SJCRH30 (cell line): ENCODE measurements around the gene UBASH3B. TPM values are rescaled to one million over a fixed set of nuclear protein-coding genes. Genes with fewer than 3 reads are reported as not detected.
A peak's percentile ranks its signal among the peaks of the same experiment; 100 is the strongest.

Experiments used
- DNase-seq, 2 experiments: peaks; one replicate each; pipeline ENCODE4 v3.0.0-alpha.2; 2015 to 2020
- H3K27ac ChIP-seq: fragments of 250-450 bp; sonication (Bioruptor Pico); 2 replicates; pipeline ENCODE4 v1.5.1; 2020; ENCODE audit warnings: mild to moderate bottlenecking, moderate library complexity
- H3K27me3 ChIP-seq: fragments of 250-450 bp; sonication (Bioruptor Pico); 2 replicates; pipeline ENCODE4 v1.5.1; 2020; ENCODE audit warnings: mild to moderate bottlenecking, moderate library complexity
- H3K36me3 ChIP-seq: fragments of 250-450 bp; sonication (Bioruptor Pico); 2 replicates; pipeline ENCODE4 v1.5.1; 2020; ENCODE audit warnings: mild to moderate bottlenecking, moderate library complexity
- H3K4me1 ChIP-seq: fragments of 250-450 bp; sonication (Bioruptor Pico); 2 replicates; pipeline ENCODE4 v1.5.1; 2020; ENCODE audit warnings: mild to moderate bottlenecking, moderate library complexity
- H3K4me3 ChIP-seq: fragments of 250-450 bp; sonication (Bioruptor Pico); 2 replicates; pipeline ENCODE4 v1.5.1; 2020; ENCODE audit warnings: mild to moderate bottlenecking, moderate library complexity
- H3K9me3 ChIP-seq: fragments of 250-450 bp; sonication (Bioruptor Pico); replicated peaks from 2 replicates; pipeline ENCODE4 v1.5.1; 2020; ENCODE audit warnings: mild to moderate bottlenecking, moderate library complexity
- total RNA-seq: library from RNA; depleted of rRNA; stranded (reverse); fragments of >200 nt; shearing (Covaris generic); gene quantifications from 2 replicates; pipeline ENCODE4 v1.2.3, GENCODE V29; 2014

Gene UBASH3B
- total RNA-seq, 1 experiment from 2014 or later = 0.38 TPM

- no peaks in the 10 kb centered on the region for H3K36me3 ChIP-seq
- no peaks in the 10 kb centered on the region for H3K4me1 ChIP-seq
- H3K4me3 ChIP-seq = no peak overlapping the region
- DNase-seq = no peak
- H3K27me3 ChIP-seq = no peaks in the 10 kb centered on the region
- no peaks in the 10 kb centered on the region for H3K9me3 ChIP-seq
- H3K27ac ChIP-seq = no peak overlapping the region
These were observed 136.3 kb downstream of the UBASH3B start for GRCh38 chr11:122791836-122792235.

DNA sequence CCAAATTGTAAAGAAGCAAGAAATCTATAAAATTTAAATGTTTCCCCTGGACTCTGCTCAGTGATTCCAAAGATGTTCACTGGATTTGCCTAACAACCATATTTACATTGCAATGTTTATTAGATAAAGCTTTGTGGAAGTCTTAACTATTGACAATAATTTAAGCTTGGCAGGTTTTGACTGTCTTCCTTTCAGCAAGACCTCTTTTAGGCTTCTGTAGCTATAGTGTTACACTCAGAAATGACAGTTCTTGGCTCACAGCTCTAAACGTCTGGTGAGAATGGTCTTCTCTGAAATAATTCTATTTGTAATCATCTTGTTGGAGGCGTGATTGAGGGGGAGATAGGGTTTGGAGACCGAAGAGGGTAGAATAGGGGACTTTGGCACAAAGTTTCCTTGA lies 138.0 kb downstream of the UBASH3B start:
- no peak overlapping the region for H3K27ac ChIP-seq
- no peaks in the 10 kb centered on the region for H3K4me1 ChIP-seq
- no peak for DNase-seq
- H3K4me3 ChIP-seq = no peak overlapping the region
- H3K36me3 ChIP-seq = no peaks in the 10 kb centered on the region
- no peaks in the 10 kb centered on the region for H3K27me3 ChIP-seq
- H3K9me3 ChIP-seq = no peaks in the 10 kb centered on the region

GRCh38 chr11:122795307-122795706 lies 139.8 kb downstream of the UBASH3B start:
- Histone ChIP-seq H3K36me3 (no peaks in the 10 kb centered on the region), H3K9me3 (no peaks in the 10 kb centered on the region), H3K27me3 (no peaks in the 10 kb centered on the region), H3K4me1 (no peaks in the 10 kb centered on the region), H3K27ac (no peak overlapping the region), H3K4me3 (no peak overlapping the region)
- DNase-seq = no peak

DNA sequence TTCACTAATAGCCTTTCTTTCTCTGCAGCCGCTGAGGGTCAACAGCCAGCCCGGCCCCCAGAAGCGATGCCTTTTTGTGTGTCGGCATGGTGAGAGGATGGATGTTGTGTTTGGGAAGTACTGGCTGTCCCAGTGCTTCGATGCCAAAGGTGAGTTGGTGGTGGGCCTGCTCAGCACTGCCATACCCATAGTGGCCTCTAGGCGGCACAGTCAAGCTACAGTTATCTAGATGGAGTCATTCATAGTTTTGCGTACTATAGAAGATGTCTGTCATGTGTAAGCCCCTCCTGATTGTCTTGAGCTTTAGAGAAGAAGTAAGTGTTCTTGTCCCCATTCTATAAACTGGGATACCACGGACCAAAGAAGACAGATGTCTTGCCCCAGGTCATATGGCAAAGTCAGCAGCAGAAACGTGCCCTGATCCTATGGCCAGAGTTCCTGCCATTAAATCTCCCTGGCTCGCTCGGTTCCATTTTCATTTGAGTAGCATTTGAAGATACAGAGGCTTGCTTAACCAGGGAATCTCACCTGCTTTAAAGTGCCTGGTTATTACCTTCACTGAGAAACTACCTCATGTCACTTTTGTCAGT lies 140.7 kb downstream of the UBASH3B start:
- no peaks in the 10 kb centered on the region for H3K36me3 ChIP-seq
- no peaks in the 10 kb centered on the region for H3K27me3 ChIP-seq
- H3K27ac ChIP-seq = no peak overlapping the region
- no peaks in the 10 kb centered on the region for H3K9me3 ChIP-seq
- H3K4me1 ChIP-seq = no peaks in the 10 kb centered on the region
- peak; percentile 19 to 58 for DNase-seq
- H3K4me3 ChIP-seq = no peak overlapping the region

GRCh38 chr11:122797651-122798050 lies 142.1 kb downstream of the UBASH3B start:
- H3K9me3 ChIP-seq = no peaks in the 10 kb centered on the region
- no peaks in the 10 kb centered on the region for H3K36me3 ChIP-seq
- no peaks in the 10 kb centered on the region for H3K27me3 ChIP-seq
- no peak overlapping the region for H3K4me3 ChIP-seq
- H3K27ac ChIP-seq = no peak overlapping the region
- DNase-seq = no peak
- no peaks in the 10 kb centered on the region for H3K4me1 ChIP-seq

GRCh38 chr11:122799406-122800105 lies 144.0 kb downstream of the UBASH3B start:
- Histone ChIP-seq H3K4me3 (no peak overlapping the region), H3K27me3 (no peaks in the 10 kb centered on the region), H3K27ac (no peak overlapping the region), H3K4me1 (no peaks in the 10 kb centered on the region), H3K9me3 (no peaks in the 10 kb centered on the region), H3K36me3 (no peaks in the 10 kb centered on the region)
- DNase-seq = no peak

GRCh38 chr11:122802876-122803275 lies 147.4 kb downstream of the UBASH3B start:
- no peak overlapping the region for H3K27ac ChIP-seq
- no peaks in the 10 kb centered on the region for H3K36me3 ChIP-seq
- H3K4me1 ChIP-seq = no peaks in the 10 kb centered on the region
- no peak for DNase-seq
- H3K27me3 ChIP-seq = no peaks in the 10 kb centered on the region
- H3K4me3 ChIP-seq = no peak overlapping the region
- H3K9me3 ChIP-seq = no peaks in the 10 kb centered on the region

GRCh38 chr11:122803306-122803705 lies 147.8 kb downstream of the UBASH3B start:
- no peak overlapping the region for H3K27ac ChIP-seq
- no peaks in the 10 kb centered on the region for H3K9me3 ChIP-seq
- no peaks in the 10 kb centered on the region for H3K36me3 ChIP-seq
- no peaks in the 10 kb centered on the region for H3K27me3 ChIP-seq
- H3K4me1 ChIP-seq = no peaks in the 10 kb centered on the region
- H3K4me3 ChIP-seq = no peak overlapping the region
- DNase-seq = no peak

DNA sequence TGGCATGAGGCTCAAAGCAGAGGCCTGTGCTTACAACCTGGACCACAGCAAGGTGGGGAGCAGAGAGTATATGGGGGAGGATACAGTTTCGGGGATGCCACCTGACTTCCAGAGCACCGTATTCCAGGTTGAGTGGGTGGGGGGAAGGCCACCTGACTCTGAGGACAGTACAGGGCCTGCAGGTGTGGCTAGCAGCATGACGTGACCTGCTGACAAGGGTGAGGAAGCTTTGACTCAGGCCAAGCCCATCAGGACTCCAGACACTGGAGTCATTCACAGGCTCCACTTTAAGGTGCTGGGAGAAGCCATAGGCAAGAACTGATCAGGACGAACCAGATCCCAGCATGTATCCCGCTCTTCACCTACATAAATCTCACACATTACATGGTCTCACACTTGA lies 148.2 kb downstream of the UBASH3B start:
- no peak for DNase-seq
- Histone ChIP-seq H3K4me1 (no peaks in the 10 kb centered on the region), H3K27me3 (no peaks in the 10 kb centered on the region), H3K27ac (no peak overlapping the region), H3K4me3 (no peak overlapping the region), H3K36me3 (no peaks in the 10 kb centered on the region), H3K9me3 (no peaks in the 10 kb centered on the region)

DNA sequence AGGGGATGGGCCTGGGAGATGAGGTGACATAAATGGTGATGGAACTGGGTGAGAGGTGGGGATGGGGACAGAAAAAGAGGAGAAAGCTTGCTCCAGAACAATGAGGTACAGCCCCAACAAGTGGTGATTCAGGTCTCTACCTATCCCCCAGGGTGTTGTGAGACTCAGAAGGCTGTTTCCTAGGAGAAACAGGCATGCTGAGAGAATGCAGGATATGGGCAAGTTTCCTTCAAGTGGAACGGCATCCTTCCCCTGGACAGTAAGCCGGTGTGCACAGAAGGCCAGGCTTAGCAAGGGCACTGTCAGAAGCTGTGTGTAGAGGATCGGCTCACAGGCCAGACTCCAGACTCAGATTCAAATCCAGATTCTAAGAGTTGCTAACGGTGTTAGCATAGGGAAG lies 148.6 kb downstream of the UBASH3B start:
- no peak for DNase-seq
- no peak overlapping the region for H3K4me3 ChIP-seq
- H3K27me3 ChIP-seq = no peaks in the 10 kb centered on the region
- H3K9me3 ChIP-seq = no peaks in the 10 kb centered on the region
- H3K36me3 ChIP-seq = no peaks in the 10 kb centered on the region
- H3K27ac ChIP-seq = no peak overlapping the region
- no peaks in the 10 kb centered on the region for H3K4me1 ChIP-seq

GRCh38 chr11:122804796-122805195 lies 149.3 kb downstream of the UBASH3B start:
- no peak for DNase-seq
- Histone ChIP-seq H3K4me1 (no peaks in the 10 kb centered on the region), H3K27me3 (no peaks in the 10 kb centered on the region), H3K4me3 (no peak overlapping the region), H3K9me3 (no peaks in the 10 kb centered on the region), H3K36me3 (no peaks in the 10 kb centered on the region), H3K27ac (no peak overlapping the region)

GRCh38 chr11:122807731-122808477 lies 152.4 kb downstream of the UBASH3B start:
- Histone ChIP-seq H3K27ac (no peak overlapping the region), H3K9me3 (no peaks in the 10 kb centered on the region), H3K4me1 (no peaks in the 10 kb centered on the region), H3K27me3 (no peaks in the 10 kb centered on the region), H3K36me3 (no peaks in the 10 kb centered on the region), H3K4me3 (no peak overlapping the region)
- DNase-seq = no peak

DNA sequence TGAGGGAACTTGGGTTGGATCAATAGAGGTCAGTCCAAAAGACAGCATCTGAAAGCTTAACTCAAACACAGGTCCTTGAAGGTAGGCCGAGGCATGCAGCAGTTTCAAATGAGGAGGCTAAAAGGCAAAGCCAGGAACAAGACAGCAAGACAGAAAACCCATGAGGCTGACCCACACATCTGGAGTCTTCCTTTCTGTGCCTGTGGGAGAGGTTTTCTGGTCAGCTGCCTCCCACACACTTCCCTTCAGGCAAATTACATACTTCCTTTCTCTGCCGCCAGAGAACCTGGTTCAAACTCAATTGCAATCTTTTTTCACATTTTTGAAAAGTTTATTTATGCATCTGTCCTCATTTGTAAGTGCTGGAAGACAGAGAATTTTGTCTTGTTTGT lies 153.0 kb downstream of the UBASH3B start:
- DNase-seq = peak; percentile 11 to 23
- Histone ChIP-seq H3K4me3 (no peak overlapping the region), H3K4me1 (no peaks in the 10 kb centered on the region), H3K36me3 (no peaks in the 10 kb centered on the region), H3K9me3 (no peaks in the 10 kb centered on the region), H3K27me3 (no peaks in the 10 kb centered on the region), H3K27ac (no peak overlapping the region)

GRCh38 chr11:122809866-122810265 lies 154.3 kb downstream of the UBASH3B start:
- H3K9me3 ChIP-seq = no peaks in the 10 kb centered on the region
- DNase-seq = no peak
- no peaks in the 10 kb centered on the region for H3K4me1 ChIP-seq
- no peaks in the 10 kb centered on the region for H3K27me3 ChIP-seq
- H3K36me3 ChIP-seq = no peaks in the 10 kb centered on the region
- no peak overlapping the region for H3K27ac ChIP-seq
- H3K4me3 ChIP-seq = no peak overlapping the region

- DNase-seq = no peak
- no peaks in the 10 kb centered on the region for H3K9me3 ChIP-seq
- H3K4me3 ChIP-seq = no peak overlapping the region
- H3K27me3 ChIP-seq = no peaks in the 10 kb centered on the region
- no peak overlapping the region for H3K27ac ChIP-seq
- H3K36me3 ChIP-seq = no peaks in the 10 kb centered on the region
- no peaks in the 10 kb centered on the region for H3K4me1 ChIP-seq
These were observed 156.2 kb downstream of the UBASH3B start for GRCh38 chr11:122811721-122812120.
